SK-N-SH treated with all-trans-retinoic acid at 6 μM for 48 hours (cell line): Measurements from ENCODE around the gene TCAP.

Experiments used
- ARNTL ChIP-seq: fragments of 450-650 bp; formaldehyde crosslinking; IDR thresholded peaks from 2 replicates; pipeline ENCODE4 v1.5.0; 2020; ENCODE audit warnings: low read depth, mild to moderate bottlenecking, moderate library complexity, borderline replicate concordance
- ISL1 ChIP-seq: fragments of 250-450 bp; sonication (Bioruptor Pico); IDR thresholded peaks from 2 replicates; pipeline ENCODE4 v2.1.2; 2022; ENCODE audit warnings: mild to moderate bottlenecking, moderate library complexity
- RARB ChIP-seq: fragments of 250-450 bp; sonication (Bioruptor Pico); IDR thresholded peaks from 2 replicates; pipeline ENCODE4 v1.8.0; 2021; ENCODE audit warnings: mild to moderate bottlenecking, moderate library complexity
- ZFP3 ChIP-seq: fragments of 250-450 bp; sonication (Bioruptor Pico); IDR thresholded peaks from 2 replicates; pipeline ENCODE4 v1.5.0; 2020; ENCODE audit warnings: mild to moderate bottlenecking, moderate library complexity
- ZNF70 ChIP-seq: fragments of 450-650 bp; formaldehyde crosslinking; IDR thresholded peaks from 2 replicates; pipeline ENCODE4 v1.5.0; 2020; ENCODE audit warnings: mild to moderate bottlenecking, moderate library complexity

DNA sequence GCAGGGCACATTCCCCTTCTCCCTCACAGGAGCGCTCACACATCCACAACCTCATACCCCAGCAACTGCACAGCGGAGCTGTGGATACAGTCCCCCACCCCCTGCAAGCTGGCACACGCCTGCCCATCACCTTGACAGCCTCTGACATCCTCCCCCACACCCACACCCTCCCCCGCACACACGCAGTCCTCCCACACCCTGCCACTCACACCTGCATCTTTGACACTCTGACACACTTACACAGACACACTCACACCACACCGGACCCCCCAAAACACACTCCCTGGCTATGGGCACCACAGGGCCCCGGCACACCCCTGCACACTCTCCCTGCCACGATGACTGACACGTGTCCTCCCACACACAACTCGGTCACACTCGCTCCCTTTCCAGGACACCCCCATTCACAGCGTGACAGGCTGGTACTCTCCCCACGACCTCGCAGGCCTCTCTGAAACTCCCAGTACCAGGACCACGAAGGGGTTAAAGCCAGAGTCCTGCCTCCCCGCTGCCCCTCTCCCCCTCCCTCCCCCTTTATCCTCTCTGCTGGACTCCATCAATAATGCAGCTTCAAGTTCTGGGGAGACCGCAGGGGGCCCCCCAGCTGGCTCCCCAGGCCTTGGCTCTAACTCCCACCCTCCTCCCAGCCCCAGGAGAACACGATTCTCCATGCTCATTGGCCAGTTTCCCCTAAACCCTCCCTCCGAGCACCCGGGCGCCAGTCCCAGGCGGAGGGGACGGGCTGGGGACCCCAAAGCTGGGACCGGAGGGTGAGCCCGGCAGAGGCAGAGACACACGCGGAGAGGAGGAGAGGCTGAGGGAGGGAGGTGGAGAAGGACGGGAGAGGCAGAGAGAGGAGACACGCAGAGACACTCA lies 38.7 kb upstream of the TCAP start, which contains the start of gene PPP1R1B:
- TF ChIP-seq ZNF70 (CRISPR knock-in tag) (no peak), ARNTL (no peak), RARB (CRISPR knock-in tag) (no peak), ISL1 (CRISPR knock-in tag) (no peak), ZFP3 (CRISPR knock-in tag) (no peak)
